CD4-positive, alpha-beta T cell treated with Interleukin-4 for 1 hour (primary cell): Measurements from ENCODE around the gene OOSP3.
"Not testable (repeated sequence)": the region's sequence is repeated elsewhere in the genome, so short reads cannot be mapped to it uniquely, and the experiment has no call there.

ENCODE experiments used
- DNase-seq, 2 donors: peaks; one replicate each; pipeline ENCODE4 v3.0.0-alpha.2; 2020 to 2022

OOSP3 gene

GRCh38 chr11:59878575-59878974 lies at the start of gene OOSP3:
OOSP3 (plus strand) TSS chr11:59878782; CDS start chr11:59878809, 27 bp downstream.
- DNase-seq, result no peak

GRCh38 chr11:59829358-59829757 lies 49.2 kb upstream of the OOSP3 start:
- no peak for DNase-seq

- DNase-seq, result no peak
Measured at GRCh38 chr11:59833602-59834001, 45.0 kb upstream of the OOSP3 start.

GRCh38 chr11:59839615-59840014 lies 39.0 kb upstream of the OOSP3 start:
- DNase-seq, result no peak

GRCh38 chr11:59841514-59841913 lies 37.1 kb upstream of the OOSP3 start:
- DNase-seq, result no peak

GRCh38 chr11:59842316-59842715 lies 36.3 kb upstream of the OOSP3 start:
- DNase-seq, result no peak

GRCh38 chr11:59845399-59845798 lies 33.2 kb upstream of the OOSP3 start, which contains the start of gene CBLIF:
CBLIF (minus strand) TSS chr11:59845499; CDS start chr11:59845453, 46 bp downstream.
- no peak for DNase-seq

GRCh38 chr11:59846556-59846955 lies 32.0 kb upstream of the OOSP3 start:
- no peak for DNase-seq

GRCh38 chr11:59847626-59848025 lies 31.0 kb upstream of the OOSP3 start:
- DNase-seq, result no peak

- not testable (repeated sequence) for DNase-seq
Measured at GRCh38 chr11:59848439-59848838, 30.1 kb upstream of the OOSP3 start.

- no peak for DNase-seq
Measured at GRCh38 chr11:59849129-59849528, 29.5 kb upstream of the OOSP3 start.

- not testable (repeated sequence) for DNase-seq
Measured at GRCh38 chr11:59849551-59849950, 29.0 kb upstream of the OOSP3 start.

GRCh38 chr11:59851416-59851815 lies 27.2 kb upstream of the OOSP3 start:
- not testable (repeated sequence) for DNase-seq

GRCh38 chr11:59854871-59855270 lies 23.7 kb upstream of the OOSP3 start:
- DNase-seq, result no peak

- DNase-seq, result peak; percentile 12 to 57
Measured at GRCh38 chr11:59857439-59858434, 20.8 kb upstream of the OOSP3 start.

GRCh38 chr11:59859673-59860072 lies 18.9 kb upstream of the OOSP3 start:
- no peak for DNase-seq

- DNase-seq, result no peak
Measured at GRCh38 chr11:59862252-59862651, 16.3 kb upstream of the OOSP3 start.

- DNase-seq, result no peak
Measured at GRCh38 chr11:59865031-59865430, 13.6 kb upstream of the OOSP3 start.

GRCh38 chr11:59866397-59866796 lies 12.2 kb upstream of the OOSP3 start, which contains the start of gene TCN1:
TCN1 (minus strand) TSS chr11:59866487; CDS start chr11:59866470, 17 bp downstream.
- DNase-seq, result peak in 1 of 2 donors; percentile 5

GRCh38 chr11:59866836-59867235 lies 11.7 kb upstream of the OOSP3 start:
- DNase-seq, result no peak

- DNase-seq, result no peak
Measured at GRCh38 chr11:59867946-59868345, 10.6 kb upstream of the OOSP3 start.

GRCh38 chr11:59872076-59872475 lies 6.5 kb upstream of the OOSP3 start:
- DNase-seq, result no peak

GRCh38 chr11:59875856-59876519 lies 2.6 kb upstream of the OOSP3 start:
- no peak for DNase-seq

- no peak for DNase-seq
Measured at GRCh38 chr11:59877325-59877724, 1.3 kb upstream of the OOSP3 start.
